ENCODE data around the gene TMEM40. TPM values are rescaled to one million over a fixed set of nuclear protein-coding genes. Genes with fewer than 3 reads are reported as not detected.

TMEM40 gene
- total and polyA plus RNA-seq, 9 of the 15 experiments (the other 6 are each of a cell fraction or from before 2014, with no cell fraction given): 0.11 to 0.31 (median 0.14) TPM; not detected in 6

GRCh38 chr3:12695916-12696315, 63.1 kb downstream of the TMEM40 start:
- peak; percentile 94; the same call in 1 of the 2 replicates for TF ChIP-seq SMARCA5 (IDR thresholded peaks at IDR 0.05)
- 0 out of 2 replicates have a peak, but pooled peaks have one; percentile 47 for TF ChIP-seq ZNF24 (IDR thresholded peaks at IDR 0.05)
- TF ChIP-seq BCOR (IDR thresholded peaks at IDR 0.05): peak; percentile 99
- peak; percentile 42 for TF ChIP-seq CHD4 (IDR thresholded peaks at IDR 0.05; ENCODE audit: insufficient read depth, insufficient replicate concordance, low read depth, low read length, poor library complexity, severe bottlenecking)
- no peak for TF ChIP-seq ZNF121 (CRISPR knock-in tag; conservative IDR thresholded peaks at IDR 0.05)
- no peak for TF ChIP-seq DMBX1 (CRISPR knock-in tag; IDR thresholded peaks at IDR 0.05; ENCODE audit: borderline replicate concordance)
- TF ChIP-seq BRD9 (IDR thresholded peaks at IDR 0.05; ENCODE audit: low read depth, partially characterized antibody): peak; percentile 57
- TF ChIP-seq ZBTB12 (CRISPR knock-in tag; IDR thresholded peaks at IDR 0.05): no peak
- no peak for TF ChIP-seq ZC3H11A (IDR thresholded peaks at IDR 0.05; ENCODE audit: low read depth, low read length)
- TF ChIP-seq TRIM25 (IDR thresholded peaks at IDR 0.05; ENCODE audit: borderline replicate concordance): no peak
- TF ChIP-seq CBX1 (IDR thresholded peaks at IDR 0.05; ENCODE audit: low read depth): peak; percentile 33; the same call in 1 of the 2 replicates
- peak; percentile 100 for TF ChIP-seq RBM25 (IDR thresholded peaks at IDR 0.05; ENCODE audit: low read depth, low read length, severe bottlenecking)
- TF ChIP-seq ZNF384 (IDR thresholded peaks at IDR 0.05; ENCODE audit: low read depth, low read length): 0 out of 2 replicates have a peak, but pooled peaks have one; percentile 2
- TF ChIP-seq HDAC2 (IDR thresholded peaks at IDR 0.05): peak; percentile 91
- TF ChIP-seq ADNP (tag; IDR thresholded peaks at IDR 0.05): peak; percentile 76; the same call in 1 of the 2 replicates
- no peak for TF ChIP-seq NFATC3 (IDR thresholded peaks at IDR 0.05)
- peak in 1 of 2 experiments; percentile 80; a peak in 2 of 4 replicates for TF ChIP-seq RCOR1 (IDR thresholded peaks at IDR 0.05; ENCODE audit: borderline replicate concordance in 1 of 2, low read depth in 2 of 2, low read length in 2 of 2)
- TF ChIP-seq ZFP36 (IDR thresholded peaks at IDR 0.05; ENCODE audit: low read depth, low read length, partially characterized antibody): peak; percentile 94
- TF ChIP-seq MEIS2 (IDR thresholded peaks at IDR 0.05; ENCODE audit: partially characterized antibody): no peak
- TF ChIP-seq KDM1A (IDR thresholded peaks at IDR 0.05): peak; percentile 84 to 89
- TF ChIP-seq CBX2 (IDR thresholded peaks at IDR 0.05; ENCODE audit: insufficient read depth, low read length, poor library complexity, severe bottlenecking): no peak
- Histone ChIP-seq H3K4me1 (replicated peaks in 1 of 2; ENCODE audit: control insufficient read depth in 2 of 2, insufficient read depth in 2 of 2, low read length in 2 of 2) (peaks cover 3 to 5% of the 10 kb centered on the region in 2 experiments; a peak in 3 of 5 replicates), H3K9me3 (replicated peaks; ENCODE audit: control insufficient read depth, insufficient read depth, low read depth, low read length) (no peaks in the 10 kb centered on the region), H3K36me3 (ENCODE audit: control insufficient read depth, insufficient read depth, low read length) (no peaks in the 10 kb centered on the region), H3K9ac (ENCODE audit: insufficient read depth in 1 of 2, low read depth in 2 of 2, low read length in 2 of 2) (no peak overlapping the region), H3K79me2 (ENCODE audit: control insufficient read depth, insufficient read depth, low read length) (no peaks in the 10 kb centered on the region), H3K4me2 (ENCODE audit: insufficient read depth, low read length) (no peak overlapping the region), H3K27ac (ENCODE audit: extremely low read depth, low read depth, low read length) (no peak overlapping the region), H3K27me3 (ENCODE audit: control insufficient read depth in 2 of 2, insufficient read depth in 2 of 2, low read length in 2 of 2) (no peaks in the 10 kb centered on the region), H2AFZ (ENCODE audit: low read depth, low read length) (no peak overlapping the region), H3K9me1 (ENCODE audit: control insufficient read depth, insufficient read depth, low read length) (no peaks in the 10 kb centered on the region), H4K20me1 (replicated peaks; ENCODE audit: control insufficient read depth, insufficient read depth, low read length) (no peaks in the 10 kb centered on the region), H3K4me3 (no peak overlapping the region)
- in situ Hi-C loops (cut with MboI): no loop called here
- CTCF ChIA-PET (ENCODE audit: low intra/inter-chr PET ratio): no interaction called here
- DNase-seq (ENCODE audit: extremely low read depth in 1 of 4, low spot score in 3 of 4): no peak
- FAIRE-seq: peak; percentile 19
- ATAC-seq: no peak
- intact Hi-C loops (cut with micrococcal nuclease): no loop called here
- POLR2A ChIA-PET: interaction anchor here (0.5 to 0.9 kb wide), 3 partner anchors 8 to 36 kb away, joined by 3 to 8 read pairs (median 4); no protein-coding TSS in a partner anchor
- no TSS peak for BruUV-seq (replicated peaks)
- WGBS (ENCODE audit: insufficient coverage, low coverage, missing lambda C conversion rate): 8% methylated on average over 2 of the region's 2 CpGs
